Endothelial cell of umbilical vein (primary cell): ENCODE measurements around the gene ARL8B. TPM values are rescaled to one million over a fixed set of nuclear protein-coding genes. Genes with fewer than 3 reads are reported as not detected.

Source experiments
- BruUV-seq: library from RNA; stranded (reverse); fragments of 400-500 nt; replicated peaks from 2 replicates; lab custom pipeline; 2021; lab: Mats Ljungman, UMichigan
- CTCF ChIA-PET: fragments of 300-600, 350-600 bp; sonication (Branson Sonifier 250); formaldehyde crosslinking; loops from one replicate; lab custom pipeline; 2021; ENCODE audit warnings: antibody characterized with exemption, inconsistent platforms; lab: Charles Lee
- POLR2A ChIA-PET: fragments of 300-600, 350-600 bp; sonication (Branson Sonifier 250); formaldehyde crosslinking; loops from one replicate; lab custom pipeline; 2021; ENCODE audit warnings: antibody characterized with exemption, inconsistent platforms; lab: Charles Lee
- DNase-seq: peaks from one replicate; pipeline ENCODE4 v3.0.0-alpha.2; 2011; ENCODE audit warnings: low read depth, low spot score
- FAIRE-seq: peaks from 2 replicates; lab custom pipeline; 2011; peaks lifted over from hg19 to GRCh38; lab: Jason Lieb, UNC
- H2AFZ ChIP-seq: 2 replicates; pipeline ENCODE4 v1.6.0; 2012; ENCODE audit warnings: low read depth, low read length, control low read depth, inconsistent platforms
- H3K27ac ChIP-seq: 2 replicates; pipeline ENCODE4 v1.5.1; 2011; ENCODE audit warnings: low read depth, mild to moderate bottlenecking, control low read depth, low read length, moderate library complexity; ENCODE audit not compliant: insufficient read depth
- H3K27me3 ChIP-seq, 2 experiments: 2 replicates each; pipeline versions ENCODE4 v1.6.0 to v1.6.1; 2011; ENCODE audit warnings: low read length in 2 of 2, mixed read lengths in 1 of 2; ENCODE audit not compliant: control insufficient read depth in 2 of 2, insufficient read depth in 2 of 2
- H3K36me3 ChIP-seq, 2 experiments: 2 replicates in 1 of 2; 3 replicates in 1 of 2; pipeline ENCODE4 v1.5.1; 2011; ENCODE audit warnings: low read length in 2 of 2, mild to moderate bottlenecking in 1 of 2, moderate library complexity in 1 of 2; ENCODE audit not compliant: control insufficient read depth in 2 of 2, insufficient read depth in 2 of 2; ENCODE audit errors: extremely low read depth in 1 of 2
- H3K4me1 ChIP-seq: 3 replicates; pipeline ENCODE4 v1.5.1; 2011; ENCODE audit warnings: mild to moderate bottlenecking, low read length; ENCODE audit not compliant: control insufficient read depth, insufficient read depth; ENCODE audit errors: extremely low read depth
- H3K4me2 ChIP-seq: 2 replicates; pipeline ENCODE4 v1.6.1; 2011; ENCODE audit warnings: low read length, control low read depth, mixed read lengths; ENCODE audit not compliant: insufficient read depth
- H3K4me3 ChIP-seq, 3 experiments: fragments of 200-600 bp in 1 of 3; sonication (generic), shearing (Covaris generic) in 1 of 3; replicated peaks in 1 of 3; 2 replicates each; pipeline ENCODE4 v1.5.1; 2011 to 2016; ENCODE audit warnings: control low read depth in 3 of 3, low read length in 3 of 3, mild to moderate bottlenecking in 2 of 3, inconsistent platforms in 1 of 3, low read depth in 1 of 3, moderate library complexity in 1 of 3; ENCODE audit not compliant: insufficient read depth in 1 of 3
- H3K79me2 ChIP-seq: 2 replicates; pipeline ENCODE4 v1.6.0; 2012; ENCODE audit warnings: low read length, inconsistent platforms; ENCODE audit not compliant: control insufficient read depth, insufficient read depth
- H3K9ac ChIP-seq: replicated peaks from 2 replicates; pipeline ENCODE3; 2011; ENCODE audit warnings: low read length, control low read depth; ENCODE audit not compliant: insufficient read depth; ENCODE audit errors: extremely low read depth
- H3K9me1 ChIP-seq: replicated peaks from 3 replicates; pipeline ENCODE4 v1.6.0; 2011; ENCODE audit warnings: mild to moderate bottlenecking, low read length; ENCODE audit not compliant: control insufficient read depth, insufficient read depth; ENCODE audit errors: extremely low read depth
- H3K9me3 ChIP-seq: replicated peaks from 2 replicates; pipeline ENCODE4 v1.5.1; 2012; ENCODE audit warnings: low read length, inconsistent platforms; ENCODE audit not compliant: control insufficient read depth, insufficient read depth
- H4K20me1 ChIP-seq: replicated peaks from 2 replicates; pipeline ENCODE3; 2011; ENCODE audit warnings: mild to moderate bottlenecking, low read length; ENCODE audit not compliant: control insufficient read depth, insufficient read depth; ENCODE audit errors: extremely low read depth
- EZH2 ChIP-seq: IDR thresholded peaks from 2 replicates; pipeline ENCODE4 v1.6.1; 2012; ENCODE audit warnings: borderline replicate concordance, low read depth, mild to moderate bottlenecking, moderate library complexity, low read length, inconsistent platforms; ENCODE audit not compliant: severe bottlenecking
- FOS ChIP-seq: IDR thresholded peaks from 2 replicates; pipeline ENCODE4 v1.6.1; 2011; ENCODE audit warnings: mild to moderate bottlenecking, low read length, moderate library complexity, borderline replicate concordance; ENCODE audit not compliant: insufficient read depth
- GATA2 ChIP-seq: IDR thresholded peaks from 2 replicates; pipeline ENCODE4 v1.7.0; 2011; ENCODE audit warnings: low read depth, mild to moderate bottlenecking, moderate library complexity, mixed read lengths, low read length; ENCODE audit not compliant: insufficient read length, insufficient read depth
- JUN ChIP-seq: IDR thresholded peaks from 2 replicates; pipeline ENCODE4 v1.6.1; 2011; ENCODE audit warnings: borderline replicate concordance, low read depth; ENCODE audit not compliant: insufficient read length, insufficient read depth
- MAX ChIP-seq: IDR thresholded peaks from 2 replicates; pipeline ENCODE4 v1.6.1; 2011; ENCODE audit not compliant: insufficient read depth, insufficient read length
- MYC ChIP-seq: IDR thresholded peaks from one replicate; pipeline ENCODE4 v1.6.1; 2011; ENCODE audit warnings: mild to moderate bottlenecking, low read depth, low read length
- POLR2A ChIP-seq: IDR thresholded peaks from 2 replicates; pipeline ENCODE4 v1.6.1; 2012; ENCODE audit warnings: low read depth, mild to moderate bottlenecking, control low read depth, low read length
- POLR2AphosphoS5 ChIP-seq: IDR thresholded peaks from 2 replicates; pipeline ENCODE4 v1.6.1; 2012; ENCODE audit warnings: low read depth, mild to moderate bottlenecking, control low read depth, low read length, moderate library complexity; ENCODE audit not compliant: insufficient read depth
- dilution Hi-C: fragments of 300-500 bp; cut with MboI; formaldehyde crosslinking; loops from one replicate; pipeline ENCODE4 v1.15.0; 2019; ENCODE audit warnings: low sequenced_read_pairs; ENCODE audit not compliant: extremely low pct_ligation_motif_present
- intact Hi-C: fragments of 100-400 bp; cut with micrococcal nuclease; formaldehyde crosslinking; loops from one replicate; pipeline ENCODE4 v1.10.0; 2022
- polyA plus RNA-seq, 4 experiments: library from polyadenylated mRNA; depleted of rRNA in 3 of 4; stranded (reverse) in 3 of 4; unstranded in 1 of 4; fragments of >200 nt; gene quantifications; 2 replicates each; pipeline versions ENCODE4 v1.2.1 to v1.2.3, GENCODE V29; 2011 to 2012; ENCODE audit warnings: missing spikeins in 1 of 4
- total RNA-seq: library from RNA; stranded (reverse); gene quantifications from 2 replicates; pipeline ENCODE4 v1.2.3, GENCODE V29; 2021
- TF ChIP-seq, protein P1 (sequence below), 2 donors: IDR thresholded peaks; 1 replicate in 1 of 2; 2 replicates in 1 of 2; pipeline ENCODE4 v1.5.1; 2011; ENCODE audit warnings: low read length in 2 of 2, mild to moderate bottlenecking in 2 of 2, moderate library complexity in 2 of 2, control low read depth in 1 of 2, inconsistent platforms in 1 of 2, low read depth in 1 of 2; ENCODE audit not compliant: insufficient read depth in 1 of 2; ENCODE audit errors: extremely low read depth in 1 of 2

Gene ARL8B
- total and polyA plus RNA-seq, 2 donors (not counting 3 experiments of a cell fraction or from before 2014, with no cell fraction given), result 32.1 to 58.2 TPM

DNA sequence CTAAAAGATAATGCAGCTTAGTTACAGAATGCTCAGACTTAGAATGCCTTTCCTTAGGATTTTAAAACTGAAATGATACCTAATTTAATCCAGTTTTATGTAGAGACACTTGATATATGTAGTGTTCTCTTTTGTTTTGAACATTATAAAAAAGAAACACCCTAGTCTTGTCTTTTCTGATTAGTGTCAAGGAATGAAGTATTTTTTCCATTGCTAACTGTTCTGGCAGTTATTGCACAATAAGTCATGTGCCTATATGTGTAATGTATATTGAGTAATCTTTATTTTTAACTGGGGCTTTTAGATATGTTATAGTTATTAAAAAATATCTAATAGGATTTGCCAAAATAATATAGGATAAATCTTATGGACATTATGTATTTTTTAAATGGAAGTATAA is 4.5 kb downstream of the ARL8B start:
- Histone ChIP-seq H3K9ac (no peak overlapping the region), H3K4me3 (no peak overlapping the region), H2AFZ (no peak overlapping the region), H4K20me1 (peaks cover 7% of the 10 kb centered on the region), H3K4me1 (peaks cover 12% of the 10 kb centered on the region), H3K9me3 (no peaks in the 10 kb centered on the region), H3K27me3 (no peaks in the 10 kb centered on the region), H3K36me3 (no peaks in the 10 kb centered on the region), H3K79me2 (peaks cover 88% of the 10 kb centered on the region), H3K4me2 (no peak overlapping the region), H3K27ac (no peak overlapping the region), H3K9me1 (no peaks in the 10 kb centered on the region)
- ChIA-PET POLR2A (no interaction called here), CTCF (interaction anchor here (1.4 kb wide), 1 partner anchor 41 kb away, joined by 4 read pairs; no protein-coding TSS in a partner anchor)
- dilution Hi-C loops, result no loop called here
- FAIRE-seq, result no peak
- no peak for DNase-seq
- no TSS peak for BruUV-seq
- TF ChIP-seq FOS, result no peak
- TF ChIP-seq POLR2AphosphoS5, result no peak
- TF ChIP-seq JUN, result no peak
- TF ChIP-seq MYC, result no peak
- TF ChIP-seq, protein P1, sequence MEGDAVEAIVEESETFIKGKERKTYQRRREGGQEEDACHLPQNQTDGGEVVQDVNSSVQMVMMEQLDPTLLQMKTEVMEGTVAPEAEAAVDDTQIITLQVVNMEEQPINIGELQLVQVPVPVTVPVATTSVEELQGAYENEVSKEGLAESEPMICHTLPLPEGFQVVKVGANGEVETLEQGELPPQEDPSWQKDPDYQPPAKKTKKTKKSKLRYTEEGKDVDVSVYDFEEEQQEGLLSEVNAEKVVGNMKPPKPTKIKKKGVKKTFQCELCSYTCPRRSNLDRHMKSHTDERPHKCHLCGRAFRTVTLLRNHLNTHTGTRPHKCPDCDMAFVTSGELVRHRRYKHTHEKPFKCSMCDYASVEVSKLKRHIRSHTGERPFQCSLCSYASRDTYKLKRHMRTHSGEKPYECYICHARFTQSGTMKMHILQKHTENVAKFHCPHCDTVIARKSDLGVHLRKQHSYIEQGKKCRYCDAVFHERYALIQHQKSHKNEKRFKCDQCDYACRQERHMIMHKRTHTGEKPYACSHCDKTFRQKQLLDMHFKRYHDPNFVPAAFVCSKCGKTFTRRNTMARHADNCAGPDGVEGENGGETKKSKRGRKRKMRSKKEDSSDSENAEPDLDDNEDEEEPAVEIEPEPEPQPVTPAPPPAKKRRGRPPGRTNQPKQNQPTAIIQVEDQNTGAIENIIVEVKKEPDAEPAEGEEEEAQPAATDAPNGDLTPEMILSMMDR (IDR thresholded peaks at IDR 0.05; ENCODE audit: extremely low read depth in 1 of 2, insufficient read depth in 1 of 2, low read depth in 1 of 2, low read length in 2 of 2), result no peak
- no peak for TF ChIP-seq POLR2A
- no peak for TF ChIP-seq EZH2
- no peak for TF ChIP-seq MAX
- no peak for TF ChIP-seq GATA2
- intact Hi-C loops, result no loop called here
